Activated CD8-positive, alpha-beta memory T cell treated with anti-CD3 and anti-CD28 coated beads, Interleukin-2, amount 50 U/mL, for 24 hours (primary cell): ENCODE results near the gene ZNF296.
"Not testable (repeated sequence)": the region's sequence is repeated elsewhere in the genome, so short reads cannot be mapped to it uniquely, and the experiment has no call there.

Experiments used
- DNase-seq: peaks from one replicate; pipeline ENCODE4 v3.0.0-alpha.2; 2020; ENCODE audit errors: extremely low read depth

The ZNF296 gene

GRCh38 chr19:45076029-45076850 lies at the start of gene ZNF296:
TSS of gene ZNF296 (minus strand) at chr19:45076478. CDS start at chr19:45076373, 105 bp downstream.
- peak; percentile 52 for DNase-seq

DNA sequence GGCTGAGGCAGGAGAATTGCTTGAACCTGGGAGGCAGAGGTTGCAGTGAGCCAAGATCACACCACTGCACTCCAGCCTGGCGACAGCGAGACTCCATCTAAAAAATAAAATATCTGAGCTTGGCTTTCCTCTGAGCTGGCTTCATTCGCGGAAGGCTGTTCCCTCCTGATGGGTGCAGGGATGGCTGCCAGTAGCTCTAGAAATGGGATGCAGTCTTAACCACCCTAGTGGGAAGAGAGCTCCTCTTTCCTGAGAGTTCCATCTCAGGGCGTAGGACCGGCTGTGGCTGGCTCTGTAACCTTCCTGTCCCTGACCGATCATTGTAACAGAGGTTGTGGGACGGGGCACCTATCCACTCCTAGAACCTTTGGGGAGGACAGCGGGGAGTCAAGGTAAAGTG lies 49.1 kb upstream of the ZNF296 start:
- DNase-seq, result no peak

DNA sequence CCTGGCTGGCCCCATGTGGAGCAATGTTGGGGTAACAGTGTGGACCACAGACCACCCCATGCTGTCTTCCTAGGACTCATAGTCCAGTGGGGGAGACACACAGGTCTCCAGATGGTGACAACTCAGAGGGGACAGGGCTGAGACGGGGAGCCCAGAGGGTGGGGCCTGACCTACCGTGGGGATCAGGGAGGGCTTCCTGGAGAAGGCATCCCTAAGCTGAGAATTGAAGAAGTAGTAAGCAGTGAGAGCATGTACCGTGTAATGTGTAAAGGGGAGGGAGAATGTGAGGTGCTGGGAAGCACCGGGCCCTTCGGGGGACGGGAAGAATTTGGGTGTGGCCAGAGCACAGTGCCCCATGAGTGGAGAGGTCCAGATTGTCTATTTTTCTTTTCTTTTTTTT lies 47.7 kb upstream of the ZNF296 start:
- DNase-seq, result no peak

DNA sequence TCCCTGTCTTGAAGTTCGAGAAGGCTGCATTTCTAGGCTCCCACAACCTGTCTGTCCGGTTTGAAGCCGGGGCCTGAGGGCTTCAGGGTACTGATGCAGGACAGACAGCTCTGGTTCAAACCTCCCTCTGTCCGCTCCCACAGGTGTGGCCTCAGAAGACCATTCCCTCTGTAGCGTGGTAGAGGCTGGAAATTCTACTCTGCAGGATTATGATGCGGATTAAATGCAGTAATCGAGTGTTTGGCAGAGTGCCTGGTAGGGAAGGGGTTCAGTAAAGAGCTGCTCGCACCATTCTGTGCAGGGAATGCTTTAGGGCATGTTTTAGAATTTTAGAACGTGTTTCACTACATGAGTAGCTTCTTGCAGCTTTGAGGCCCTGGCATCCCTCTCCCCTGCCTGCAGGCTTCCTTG lies 47.2 kb upstream of the ZNF296 start:
- no peak for DNase-seq

- no peak for DNase-seq
These were observed 46.6 kb upstream of the ZNF296 start for GRCh38 chr19:45122832-45123231.

- no peak for DNase-seq
These were observed 45.6 kb upstream of the ZNF296 start for GRCh38 chr19:45121827-45122345.

- no peak for DNase-seq
These were observed 43.3 kb upstream of the ZNF296 start for GRCh38 chr19:45119582-45119981.

GRCh38 chr19:45118591-45119355 lies 42.5 kb upstream of the ZNF296 start:
- DNase-seq, result not testable (repeated sequence)

- no peak for DNase-seq
These were observed 41.8 kb upstream of the ZNF296 start for GRCh38 chr19:45118106-45118505.

DNA sequence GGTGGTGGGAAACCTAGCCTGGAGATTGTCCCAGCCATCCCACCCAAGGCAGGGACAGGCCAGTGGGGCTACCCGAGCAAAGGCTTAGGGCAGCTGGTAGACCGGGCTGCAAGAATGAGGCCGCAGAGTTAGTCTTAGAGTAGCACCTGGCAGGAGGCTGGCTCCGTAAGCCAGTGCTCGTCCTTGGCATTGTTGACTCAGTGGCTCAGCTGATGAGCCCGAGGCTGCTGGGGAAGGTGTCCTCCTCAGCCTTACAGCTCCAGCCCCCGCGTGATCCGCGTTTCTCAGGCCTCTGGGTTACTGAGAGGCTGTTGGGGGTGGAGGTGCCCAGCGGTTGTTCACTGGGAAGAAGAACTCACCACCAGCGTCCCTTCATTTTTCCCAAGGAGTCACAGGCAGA lies 41.4 kb upstream of the ZNF296 start:
- no peak for DNase-seq

DNA sequence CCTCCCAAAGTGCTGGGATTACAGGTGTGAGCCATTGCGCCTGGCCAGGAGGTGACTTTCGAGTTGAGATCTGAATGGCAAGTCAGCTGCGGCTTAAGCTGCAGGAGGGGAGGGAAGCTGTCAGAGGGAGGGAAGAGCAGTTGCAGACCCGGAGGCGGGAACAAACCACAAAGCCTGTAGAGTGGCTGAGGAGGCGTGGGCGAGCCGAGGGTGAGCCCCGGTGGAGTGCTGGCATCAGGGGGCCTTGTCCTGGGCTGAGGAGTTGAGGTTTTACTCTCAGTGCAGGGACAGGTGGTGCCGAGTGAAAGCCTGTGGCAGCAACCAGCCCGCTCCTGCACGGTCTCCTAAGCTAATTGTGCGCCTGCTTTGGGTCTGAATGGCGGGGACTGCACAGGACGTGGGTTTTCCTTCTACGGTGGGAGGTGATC lies 40.9 kb upstream of the ZNF296 start:
- DNase-seq, result peak; percentile 37

DNA sequence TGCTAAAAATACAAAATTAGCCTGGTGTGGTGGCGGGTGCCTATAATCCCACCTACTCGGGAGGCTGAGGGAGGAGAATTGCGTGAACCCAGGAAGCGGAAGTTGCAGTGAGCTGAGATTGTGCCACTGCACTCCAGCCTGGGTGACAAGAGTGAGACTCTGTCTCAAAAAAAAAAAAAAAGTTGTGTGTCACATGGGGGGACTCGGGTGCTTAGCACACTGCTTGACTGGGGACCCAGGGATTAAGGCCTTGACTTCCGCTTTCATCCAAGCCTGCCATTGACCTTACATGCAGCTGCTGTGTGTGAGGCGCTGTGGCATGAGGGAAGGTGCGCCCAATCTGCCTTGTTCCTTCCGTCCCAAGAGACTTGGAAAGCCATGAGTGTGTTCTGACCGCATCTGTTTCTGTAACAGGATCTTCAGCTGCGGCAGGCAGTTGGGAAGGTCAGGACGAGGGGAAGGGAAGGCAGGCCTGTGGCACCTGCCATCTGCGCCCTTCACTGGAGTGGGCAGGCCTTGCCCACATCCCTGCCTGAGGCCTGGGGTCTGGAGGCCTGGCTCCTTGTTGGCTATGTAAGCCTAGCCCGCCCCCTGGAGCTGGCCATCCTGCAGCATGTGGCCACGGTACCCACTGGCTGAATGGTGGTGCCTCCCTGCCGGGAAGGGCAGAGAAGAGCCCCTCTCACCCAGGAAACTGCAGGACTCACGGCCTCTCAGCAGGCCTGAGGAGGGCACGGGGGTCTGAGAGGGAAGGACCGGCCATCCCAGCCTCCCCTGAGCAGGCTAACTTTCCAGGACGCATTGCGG lies 39.7 kb upstream of the ZNF296 start:
- no peak for DNase-seq

- DNase-seq, result no peak
These were observed 37.8 kb upstream of the ZNF296 start for GRCh38 chr19:45114116-45114515.

DNA sequence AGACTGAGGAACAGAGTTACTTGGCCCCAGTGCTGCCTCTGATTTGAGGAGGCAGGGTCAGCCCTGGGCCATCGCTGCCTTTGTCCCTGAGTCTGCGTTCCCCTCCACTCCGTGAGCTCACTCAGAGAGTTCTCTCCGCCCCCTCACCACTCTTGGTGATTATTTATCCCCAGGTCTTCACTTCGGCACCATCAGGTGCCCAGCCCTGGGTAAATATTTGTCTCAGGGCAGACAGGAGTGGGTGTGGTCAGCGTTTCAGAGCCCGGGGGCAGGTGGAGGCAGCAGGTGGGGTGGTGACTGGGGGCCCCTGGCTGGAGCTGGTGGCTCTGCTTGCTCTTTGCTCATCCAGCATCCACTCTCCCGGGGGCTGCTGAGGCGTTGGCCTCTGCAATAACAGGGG lies 37.4 kb upstream of the ZNF296 start:
- no peak for DNase-seq

GRCh38 chr19:45112111-45112827 lies 36.0 kb upstream of the ZNF296 start:
- DNase-seq, result no peak

DNA sequence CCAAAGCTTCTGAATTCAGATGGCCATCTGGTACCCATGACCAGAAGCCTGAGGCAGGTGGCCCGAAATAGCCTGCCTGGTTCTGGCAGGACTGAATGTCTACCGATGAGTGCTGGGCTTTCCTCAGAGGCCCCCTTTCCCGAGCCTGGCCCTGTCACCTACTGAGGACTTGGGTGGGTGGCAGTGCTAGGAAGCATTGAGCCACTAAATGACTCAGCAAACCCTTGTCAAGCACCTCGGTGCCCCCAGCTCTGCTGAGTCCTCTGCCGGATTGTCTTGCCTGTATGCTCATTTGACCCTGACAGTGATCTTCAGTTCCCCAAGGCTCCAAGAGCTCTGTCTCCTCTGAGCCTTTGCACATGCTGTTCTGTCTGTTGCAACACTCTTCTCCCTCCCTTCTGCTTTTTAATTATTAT lies 34.6 kb upstream of the ZNF296 start:
- DNase-seq, result no peak

DNA sequence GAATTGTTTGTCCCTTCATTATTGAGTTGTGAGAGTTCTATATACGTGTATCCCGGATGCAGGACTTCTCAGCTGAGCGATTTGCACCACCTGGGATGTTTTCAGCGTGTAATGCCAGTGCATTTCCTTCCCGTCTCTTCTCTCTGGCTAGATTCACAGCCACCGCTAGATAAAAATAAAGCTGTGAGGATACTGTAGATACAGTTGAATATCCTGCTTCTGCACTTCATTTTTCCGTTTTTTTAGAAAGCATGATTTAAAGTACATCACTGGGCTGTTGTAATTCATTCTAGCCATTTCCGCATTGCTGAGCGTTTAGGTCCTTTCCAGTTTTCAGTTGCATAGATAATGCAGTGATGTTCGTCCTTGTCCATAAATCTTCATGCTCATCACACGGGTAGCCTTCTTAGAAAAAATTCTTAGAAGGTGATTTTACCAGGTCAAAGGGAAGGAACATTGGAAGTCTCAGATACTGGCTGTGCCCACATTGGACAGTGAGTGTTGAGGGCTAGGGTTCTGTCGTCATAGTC lies 31.4 kb upstream of the ZNF296 start:
- DNase-seq, result no peak

- not testable (repeated sequence) for DNase-seq
These were observed 30.1 kb upstream of the ZNF296 start for GRCh38 chr19:45106363-45106762.

GRCh38 chr19:45104658-45105349 lies 28.5 kb upstream of the ZNF296 start:
- DNase-seq, result no peak
